H1 (cell line): ENCODE data around the gene ZNF785. TPM values are rescaled to one million over a fixed set of nuclear protein-coding genes. Genes with fewer than 3 reads are reported as not detected.

Experiments
- ATF2 ChIP-seq: IDR thresholded peaks from 2 replicates; pipeline ENCODE4 v1.6.1; 2012; ENCODE audit warnings: low read length, inconsistent platforms
- polyA plus RNA-seq, 7 experiments: library from polyadenylated mRNA; depleted of rRNA in 3 of 7; stranded (reverse) in 5 of 7; unstranded in 2 of 7; fragments of >200 nt in 5 of 7; fragments of 200-250 nt in 2 of 7; gene quantifications; 1 replicate in 5 of 7; 2 replicates in 1 of 7; 4 replicates in 1 of 7; pipeline versions ENCODE4 v1.2.1 to v1.2.3, GENCODE V29; 2011 to 2013; ENCODE audit warnings: missing spikeins in 2 of 7, mixed read lengths in 2 of 7
- total RNA-seq: library from RNA; stranded (reverse); fragmentation: NEBNext Ultra II Directional; extraction: Animal tissue kit (Norgen Biotek cat#: 25700); gene quantifications from 2 replicates; pipeline ENCODE4 v1.2.1, GENCODE V29; 2021

Gene ZNF785
- total and polyA plus RNA-seq, 2 of the 8 experiments (the other 6 are each of a cell fraction or from before 2014, with no cell fraction given): 8.6 to 12.9 TPM

DNA sequence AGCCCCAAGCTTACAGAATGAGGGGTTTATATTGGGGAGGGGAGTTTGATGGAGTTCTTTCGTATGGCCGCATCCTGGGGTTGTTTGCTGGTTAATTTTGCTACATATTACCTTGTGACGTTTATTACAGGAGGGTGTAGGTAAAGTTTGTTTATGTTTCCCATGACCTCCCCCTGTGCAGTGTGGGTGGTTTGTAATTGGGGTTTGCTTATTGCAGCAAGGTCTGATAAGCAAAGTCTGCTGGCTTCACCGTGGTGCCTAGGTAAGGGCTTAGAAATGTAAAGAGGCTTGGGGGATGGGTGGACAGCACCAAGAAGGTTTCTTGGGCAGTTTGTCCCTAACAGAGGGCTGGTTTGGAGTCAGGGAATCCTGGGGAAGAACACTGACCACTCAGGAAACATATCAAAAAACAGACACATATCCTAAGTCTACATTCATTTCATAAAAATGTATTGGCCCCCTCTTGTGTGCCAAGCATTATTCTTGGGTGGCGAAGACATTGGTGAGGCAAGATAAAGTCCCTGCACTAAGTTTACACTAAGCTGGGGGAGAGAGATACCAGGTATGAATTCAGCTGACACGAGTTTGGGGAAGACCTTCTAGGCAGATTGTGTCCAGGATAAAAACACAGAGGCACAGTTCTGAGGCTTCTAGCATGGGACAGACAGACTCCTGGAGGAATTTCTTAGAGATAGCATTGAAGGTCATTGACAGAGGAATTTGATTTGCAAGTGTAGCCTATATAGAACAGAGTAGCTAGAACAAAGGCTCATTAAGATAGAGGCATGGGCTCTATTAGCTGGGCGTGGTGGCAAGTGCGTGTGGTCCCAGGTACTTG, 36.9 kb downstream of the ZNF785 start (continued):
- TF ChIP-seq ATF2: no peak
